ENCODE data around the gene MPL.

MPL gene

GRCh38 chr1:43321331-43321891 is 16.2 kb upstream of the MPL start:
- DNase-seq: no peak

GRCh38 chr1:43322506-43322905 is 15.1 kb upstream of the MPL start:
- no peak for DNase-seq

- DNase-seq: no peak
These were observed 12.8 kb upstream of the MPL start for GRCh38 chr1:43324810-43325209.

GRCh38 chr1:43325381-43325780 is 12.2 kb upstream of the MPL start:
- no peak for DNase-seq

GRCh38 chr1:43327549-43328292 is 9.9 kb upstream of the MPL start:
- no peak for DNase-seq

GRCh38 chr1:43329995-43330751 is 7.4 kb upstream of the MPL start:
- DNase-seq: no peak

- no peak for DNase-seq
These were observed 5.9 kb upstream of the MPL start for GRCh38 chr1:43331688-43332087.

- no peak for DNase-seq
These were observed 3.0 kb upstream of the MPL start for GRCh38 chr1:43334453-43335205.

GRCh38 chr1:43338001-43338400 is 383 bp downstream of the MPL start:
- DNase-seq: no peak

- DNase-seq: no peak
These were observed 2.1 kb downstream of the MPL start for GRCh38 chr1:43339584-43340232.

- DNase-seq: no peak
These were observed 2.9 kb downstream of the MPL start for GRCh38 chr1:43340559-43340958.

GRCh38 chr1:43344267-43344850 is 6.7 kb downstream of the MPL start:
- DNase-seq: no peak

- DNase-seq: no peak
These were observed 7.5 kb downstream of the MPL start for GRCh38 chr1:43345120-43345519.

- no peak for DNase-seq
These were observed 9.0 kb downstream of the MPL start for GRCh38 chr1:43346636-43347035.

- DNase-seq: peak in 15 of 56 donors; percentile 31 to 65 (median 51)
These were observed 10.8 kb downstream of the MPL start for GRCh38 chr1:43348343-43348808.

GRCh38 chr1:43348809-43349593 is 11.4 kb downstream of the MPL start:
- peak in 39 of 56 donors; percentile 16 to 83 (median 48) for DNase-seq

- peak in 13 of 56 donors; percentile 9 to 57 (median 33) for DNase-seq
These were observed 12.1 kb downstream of the MPL start for GRCh38 chr1:43349594-43350306.

GRCh38 chr1:43350976-43351375 is 13.4 kb downstream of the MPL start:
- no peak for DNase-seq

Measured in amygdala (tissue), 56 donors.